ENCODE data around the gene HBG1. TPM values are rescaled to one million over a fixed set of nuclear protein-coding genes. Genes with fewer than 3 reads are reported as not detected.

The HBG1 gene
- total RNA-seq, 1 donor, result not detected

GRCh38 chr11:5227681-5228080 lies 22.0 kb downstream of the HBG1 start:
- DNase-seq (ENCODE audit: low read depth), result no peak
- H3K4me3 ChIP-seq (ENCODE audit: low read depth, low read length), result no peak overlapping the region
- TF ChIP-seq CTCF (IDR thresholded peaks at IDR 0.05; ENCODE audit: insufficient read depth, low read depth, low read length), result no peak

GRCh38 chr11:5226732-5227310 lies 22.8 kb downstream of the HBG1 start, which contains the start of gene HBB:
HBB (minus strand) TSS chr11:5227071; CDS start chr11:5227021, 50 bp downstream.
- no peak within 1 kb of the TSS for H3K4me3 ChIP-seq (ENCODE audit: low read depth, low read length)
- TF ChIP-seq CTCF (IDR thresholded peaks at IDR 0.05; ENCODE audit: insufficient read depth, low read depth, low read length), result no peak
- DNase-seq (ENCODE audit: low read depth), result no peak

GRCh38 chr11:5225480-5225871 lies 24.2 kb downstream of the HBG1 start:
- no peak for TF ChIP-seq CTCF (IDR thresholded peaks at IDR 0.05; ENCODE audit: insufficient read depth, low read depth, low read length)
- no peak for DNase-seq (ENCODE audit: low read depth)
- no peak overlapping the region for H3K4me3 ChIP-seq (ENCODE audit: low read depth, low read length)

- no peak for DNase-seq (ENCODE audit: low read depth)
- no peak overlapping the region for H3K4me3 ChIP-seq (ENCODE audit: low read depth, low read length)
- TF ChIP-seq CTCF (IDR thresholded peaks at IDR 0.05; ENCODE audit: insufficient read depth, low read depth, low read length), result no peak
Measured at GRCh38 chr11:5224538-5225479, 24.8 kb downstream of the HBG1 start.

GRCh38 chr11:5223686-5224085 lies 26.0 kb downstream of the HBG1 start:
- no peak for TF ChIP-seq CTCF (IDR thresholded peaks at IDR 0.05; ENCODE audit: insufficient read depth, low read depth, low read length)
- no peak for DNase-seq (ENCODE audit: low read depth)
- H3K4me3 ChIP-seq (ENCODE audit: low read depth, low read length), result no peak overlapping the region

- DNase-seq (ENCODE audit: low read depth), result no peak
- no peak for TF ChIP-seq CTCF (IDR thresholded peaks at IDR 0.05; ENCODE audit: insufficient read depth, low read depth, low read length)
- H3K4me3 ChIP-seq (ENCODE audit: low read depth, low read length), result no peak overlapping the region
Measured at GRCh38 chr11:5223146-5223545, 26.5 kb downstream of the HBG1 start.

Data from fibroblast of villous mesenchyme (primary cell).